ENCODE results near the gene TPM1.

TPM1 gene

DNA sequence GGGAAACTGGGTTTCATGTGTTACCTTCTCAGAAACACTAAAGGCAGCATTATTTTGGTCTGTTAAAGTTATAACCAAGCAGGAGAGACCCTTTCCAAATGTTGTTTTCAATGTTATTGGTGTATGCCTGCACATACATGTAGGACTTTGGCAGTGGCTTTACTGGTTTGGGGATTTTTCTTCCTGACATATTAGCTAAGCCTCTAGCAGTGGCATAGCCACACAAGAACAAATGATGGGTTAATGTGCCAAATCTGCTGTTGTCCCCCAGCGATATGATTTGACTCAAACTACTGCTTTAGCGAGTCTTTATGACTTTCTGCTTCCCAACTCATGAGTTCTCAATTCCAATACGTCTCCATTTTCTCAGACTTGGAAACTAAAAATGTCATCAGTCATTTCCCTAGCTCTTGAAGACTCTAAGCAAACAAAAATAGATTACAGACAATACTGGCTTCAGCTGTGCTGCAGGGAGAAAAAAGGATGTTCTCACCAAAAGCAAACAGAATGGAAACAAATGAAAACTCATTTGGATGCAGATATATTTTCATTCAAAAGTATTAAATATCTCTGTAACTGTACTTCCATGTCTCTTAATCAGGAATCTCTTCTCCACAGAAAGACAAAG is 29.6 kb downstream of the TPM1 start:
- no peak for DNase-seq (ENCODE audit: low read depth in 3 of 3, low spot score in 1 of 3)

DNA sequence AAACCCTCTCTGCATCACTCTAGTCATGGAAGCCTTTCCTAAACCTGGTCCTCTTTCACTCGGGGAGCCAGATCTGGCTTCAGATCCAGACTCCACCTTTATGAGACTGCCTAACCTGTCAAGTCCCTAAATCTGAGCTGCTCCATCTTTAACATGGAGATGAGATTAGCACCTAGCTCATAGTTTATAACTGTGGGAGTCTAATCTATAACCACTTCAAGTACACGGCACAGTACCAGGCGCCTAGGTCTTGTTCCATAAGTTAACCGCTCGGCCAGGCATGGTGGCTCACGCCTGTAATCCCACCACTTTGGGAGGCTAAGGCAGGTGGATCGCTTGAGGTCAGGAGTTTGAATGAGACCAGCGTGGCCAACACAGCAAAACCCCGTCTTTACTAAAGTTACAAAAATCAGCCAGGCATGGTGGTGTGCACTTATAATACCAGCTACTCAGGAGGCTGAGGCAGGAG is 30.3 kb downstream of the TPM1 start:
- DNase-seq (ENCODE audit: low read depth in 3 of 3, low spot score in 1 of 3), result no peak

DNA sequence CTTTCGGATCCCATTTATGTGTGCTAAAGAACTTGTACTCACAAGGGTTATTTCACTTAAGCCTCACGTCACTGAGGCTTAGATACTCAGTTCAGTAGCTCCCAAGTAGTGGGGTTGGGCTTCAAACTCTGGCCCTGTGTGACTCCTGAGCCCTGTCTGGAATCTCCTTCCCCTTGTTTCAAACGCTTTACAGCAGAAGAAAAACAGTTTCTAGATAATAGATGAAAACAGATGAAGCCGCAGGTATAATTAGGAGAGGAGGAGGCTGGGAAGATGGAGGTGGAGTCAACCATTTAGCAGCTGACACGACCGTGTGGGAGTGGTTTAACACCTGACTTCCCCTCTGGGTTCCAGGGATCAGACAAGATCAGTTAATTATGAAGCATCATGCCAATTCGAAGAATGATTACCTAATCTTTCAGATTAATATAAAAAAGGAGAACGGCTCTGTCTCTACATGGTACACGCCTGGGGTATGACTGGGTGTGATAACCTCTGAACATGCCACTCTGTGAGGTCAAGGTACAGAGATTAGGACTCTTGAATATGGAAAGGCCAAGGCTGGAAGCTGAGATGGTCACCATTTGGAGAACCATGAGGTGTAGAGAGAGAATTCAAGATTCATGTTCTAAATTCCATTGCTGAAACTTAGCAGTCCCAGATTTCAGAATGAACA is 31.1 kb downstream of the TPM1 start:
- DNase-seq (ENCODE audit: low read depth in 3 of 3, low spot score in 1 of 3), result no peak

DNA sequence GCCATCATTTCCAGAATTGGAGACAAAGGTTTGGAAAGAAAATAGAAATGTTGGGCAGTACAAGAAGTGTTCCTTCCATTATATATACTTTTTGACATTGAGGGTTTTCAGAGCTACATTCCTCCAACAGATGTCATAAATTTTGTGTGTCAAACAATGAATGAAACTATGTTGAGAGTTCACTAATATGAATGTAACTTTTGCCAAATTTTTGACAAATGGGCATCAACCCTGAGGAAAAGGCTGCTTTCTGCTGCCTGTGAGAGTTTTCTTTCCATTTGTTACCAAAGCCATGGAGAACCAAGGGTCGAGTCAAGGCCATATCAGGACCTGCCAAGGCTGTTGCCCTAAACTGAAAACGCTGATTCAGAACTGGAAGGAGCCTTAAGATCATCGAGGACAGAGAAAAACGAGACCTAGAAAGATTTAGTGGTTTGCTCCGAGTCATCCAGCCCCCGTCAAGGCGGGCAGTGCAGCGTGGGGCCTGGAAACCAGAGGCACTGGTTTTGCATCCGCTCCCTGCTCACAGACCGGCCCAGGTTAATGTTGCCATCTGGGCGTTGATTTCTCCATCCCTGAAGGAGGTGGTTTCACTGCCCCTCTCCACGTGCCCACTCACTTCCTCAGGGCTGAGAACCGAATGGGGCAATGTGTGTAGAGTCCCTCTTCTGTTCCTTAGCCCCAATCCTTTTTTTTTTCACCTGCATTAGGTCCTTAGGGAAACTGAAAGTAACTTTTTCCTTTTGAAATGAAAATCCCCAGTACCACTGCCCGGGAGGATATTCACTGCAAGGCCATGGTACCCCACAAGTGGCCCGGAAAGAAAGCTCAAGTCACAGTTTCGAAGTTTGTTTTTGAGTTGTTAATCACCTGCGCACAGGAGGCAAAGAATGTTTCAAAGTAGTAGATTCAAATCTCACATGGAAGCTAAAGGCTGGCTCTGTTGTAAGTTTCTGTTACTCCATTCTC is 32.8 kb downstream of the TPM1 start:
- no peak for DNase-seq (ENCODE audit: low read depth in 3 of 3, low spot score in 1 of 3)

DNA sequence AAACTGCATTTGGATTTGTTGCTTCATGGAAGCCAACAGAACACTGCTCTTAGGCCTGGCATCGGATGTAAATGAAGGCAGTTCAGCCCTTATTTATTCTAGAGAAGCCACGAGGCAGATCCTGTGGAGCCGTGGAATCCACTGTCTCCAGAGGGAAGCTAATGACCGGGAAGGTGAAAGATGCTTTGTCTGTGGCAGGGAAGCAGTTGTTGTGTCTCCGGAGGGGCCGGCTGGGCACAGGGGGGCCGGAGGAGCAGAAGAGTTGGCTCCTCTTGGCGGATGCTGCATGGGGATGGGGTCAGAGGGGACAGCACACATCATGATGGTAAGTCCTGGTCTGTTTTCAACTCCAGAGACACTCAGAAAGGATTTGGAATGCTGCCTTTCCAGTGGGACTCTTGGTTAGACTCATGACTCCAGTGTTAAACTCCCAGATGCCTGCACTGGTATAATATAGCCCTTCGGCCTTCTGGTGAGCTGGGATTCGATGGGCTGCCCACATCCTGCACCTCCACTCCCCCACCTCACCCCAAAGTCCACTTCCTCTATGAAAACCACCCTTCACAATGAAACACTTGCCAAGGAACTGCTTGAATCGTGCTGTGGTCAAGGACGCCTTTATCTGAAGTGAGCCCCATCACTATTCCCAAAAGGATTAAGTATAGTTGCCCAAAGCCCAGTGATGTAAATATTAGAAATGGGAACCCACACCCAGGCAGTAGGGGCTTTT is 33.6 kb downstream of the TPM1 start:
- DNase-seq (ENCODE audit: low read depth in 3 of 3, low spot score in 1 of 3), result no peak

DNA sequence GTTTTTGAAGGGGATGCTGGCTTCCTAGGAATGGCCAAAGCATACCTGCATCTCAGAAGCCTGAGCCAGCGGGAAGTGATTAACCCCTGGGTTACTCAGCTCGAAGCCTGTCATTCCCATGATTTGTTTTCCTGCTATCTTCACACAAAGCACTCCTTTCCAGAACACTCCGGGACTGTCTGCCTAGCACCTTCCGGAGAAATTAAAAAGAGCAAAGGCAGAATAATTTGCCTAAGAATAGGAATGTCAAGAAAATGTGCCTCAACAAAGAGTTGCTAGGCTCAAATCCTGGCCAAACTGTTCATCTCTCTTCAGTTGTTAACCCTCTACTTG is 34.1 kb downstream of the TPM1 start:
- no peak for DNase-seq (ENCODE audit: low read depth in 3 of 3, low spot score in 1 of 3)

DNA sequence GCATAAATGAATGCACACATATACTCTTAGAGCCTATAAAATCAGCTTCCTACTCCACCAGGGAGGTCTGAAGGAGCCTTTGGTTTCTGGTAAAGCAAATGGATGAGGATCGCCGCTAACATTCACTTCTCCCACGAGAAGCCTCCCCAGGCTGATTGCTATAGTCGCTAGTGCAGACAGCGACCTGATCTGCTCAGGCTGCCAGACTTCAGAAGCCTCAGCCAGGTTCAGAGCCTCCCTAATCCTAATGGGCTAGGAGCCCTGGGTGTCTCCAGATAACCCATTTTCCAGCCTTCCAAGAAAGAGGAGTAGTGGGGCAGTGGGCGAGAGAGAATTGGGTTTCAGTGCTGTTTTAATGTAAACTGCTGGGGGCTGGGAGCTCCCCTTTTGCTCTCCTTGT is 35.4 kb downstream of the TPM1 start:
- no peak for DNase-seq (ENCODE audit: low read depth in 3 of 3, low spot score in 1 of 3)

DNA sequence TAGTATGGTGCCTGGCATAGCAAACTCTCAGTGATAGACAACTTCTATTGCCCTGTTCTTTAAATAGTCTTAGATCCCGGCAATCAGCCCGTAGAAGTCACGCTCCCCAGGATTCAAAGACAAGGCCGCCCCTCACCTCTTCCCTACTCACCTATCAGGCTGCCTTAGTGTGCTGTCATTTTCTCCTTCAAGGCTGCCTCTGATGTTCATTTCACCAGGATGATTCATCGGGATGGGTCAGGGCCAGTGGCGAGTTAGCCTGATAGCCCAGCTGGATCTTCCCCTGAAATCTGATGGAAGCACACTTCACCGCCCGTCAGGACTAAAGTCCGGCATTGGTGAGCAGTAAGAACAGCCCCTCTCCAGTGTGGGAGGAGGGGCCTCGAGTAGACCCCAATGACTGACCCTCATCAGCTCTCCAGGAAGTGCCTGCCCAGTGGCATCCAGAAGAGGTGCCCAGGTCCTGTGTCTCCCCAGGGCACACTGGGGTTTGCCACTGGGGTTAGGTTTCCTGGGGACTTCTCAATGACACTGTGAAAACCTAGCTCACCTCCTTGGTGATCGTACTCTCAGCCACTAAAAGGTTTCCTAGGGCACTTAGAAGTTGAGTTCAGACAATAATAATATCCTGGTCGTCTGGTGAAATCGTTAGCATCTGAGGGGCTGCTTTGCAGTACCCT is 37.5 kb downstream of the TPM1 start:
- DNase-seq (ENCODE audit: low read depth in 3 of 3, low spot score in 1 of 3), result no peak

DNA sequence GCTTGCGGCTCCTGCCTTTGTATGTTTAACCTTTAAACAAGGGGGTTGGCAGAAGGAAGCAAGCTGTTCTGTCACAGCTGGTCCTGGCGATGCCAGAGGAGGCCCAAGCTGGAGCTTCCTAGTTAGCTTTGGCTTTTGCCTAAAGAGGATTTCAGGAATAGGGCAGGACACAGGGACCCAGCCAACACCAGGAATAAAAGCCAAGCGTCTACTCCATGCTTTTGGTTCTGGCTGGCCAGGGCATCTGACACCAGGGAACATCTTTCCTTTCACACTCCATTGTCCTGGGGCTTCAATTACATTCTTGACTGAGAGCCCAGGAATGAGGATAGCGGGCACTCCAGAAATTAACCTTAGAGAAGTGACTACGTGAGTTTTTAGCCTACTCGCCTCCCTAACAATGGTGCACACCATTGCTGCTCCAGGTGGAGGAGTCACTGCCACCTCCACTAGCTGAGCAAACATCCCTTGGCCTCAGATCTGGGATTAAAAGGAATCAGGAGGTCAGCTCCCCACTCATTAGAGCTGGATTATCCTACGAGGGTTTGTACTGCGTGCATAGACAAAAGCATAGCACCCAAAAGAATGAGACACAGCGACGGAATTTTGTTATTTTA is 38.2 kb downstream of the TPM1 start:
- no peak for DNase-seq (ENCODE audit: low read depth in 3 of 3, low spot score in 1 of 3)

DNA sequence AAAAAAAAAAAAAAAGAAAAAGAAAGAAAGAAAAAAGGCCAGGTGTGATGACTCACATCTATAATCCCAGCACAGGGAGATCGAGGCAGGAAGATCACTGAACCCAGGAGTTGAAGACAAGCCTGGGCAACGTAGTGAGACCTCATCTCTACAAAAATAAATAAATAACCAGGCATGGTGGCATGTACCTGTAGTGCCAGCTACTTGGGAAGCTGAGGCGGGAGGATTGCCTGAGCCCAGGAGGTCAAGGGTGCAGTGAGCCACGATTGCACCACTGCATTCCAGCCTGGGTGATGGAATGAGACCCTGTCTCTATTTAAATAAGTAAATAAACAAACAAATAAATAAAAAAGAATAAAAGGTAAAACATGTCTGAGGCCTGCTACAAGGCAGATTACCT is 39.8 kb downstream of the TPM1 start:
- no peak for DNase-seq (ENCODE audit: low read depth in 3 of 3, low spot score in 1 of 3)

DNA sequence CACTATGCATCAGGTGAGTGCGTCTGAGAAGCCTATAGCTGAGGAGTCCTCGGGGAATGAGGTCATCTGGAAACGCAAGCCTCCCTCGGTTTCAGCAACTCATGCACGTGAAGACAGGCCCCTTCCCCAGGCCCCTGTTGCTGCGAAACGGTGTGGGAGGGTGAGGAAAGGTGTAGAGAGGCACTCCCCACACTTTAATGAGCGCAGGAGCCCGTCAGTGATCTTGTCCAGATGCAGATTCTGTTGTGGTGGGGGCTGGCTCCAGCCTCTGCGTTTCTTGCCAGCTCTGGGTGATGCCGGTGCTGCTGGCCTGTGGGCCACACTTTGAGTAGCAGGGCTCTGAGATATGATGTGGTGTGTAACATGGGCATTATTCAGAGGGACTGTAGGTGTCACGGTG is 40.5 kb downstream of the TPM1 start:
- no peak for DNase-seq (ENCODE audit: low read depth in 3 of 3, low spot score in 1 of 3)

DNA sequence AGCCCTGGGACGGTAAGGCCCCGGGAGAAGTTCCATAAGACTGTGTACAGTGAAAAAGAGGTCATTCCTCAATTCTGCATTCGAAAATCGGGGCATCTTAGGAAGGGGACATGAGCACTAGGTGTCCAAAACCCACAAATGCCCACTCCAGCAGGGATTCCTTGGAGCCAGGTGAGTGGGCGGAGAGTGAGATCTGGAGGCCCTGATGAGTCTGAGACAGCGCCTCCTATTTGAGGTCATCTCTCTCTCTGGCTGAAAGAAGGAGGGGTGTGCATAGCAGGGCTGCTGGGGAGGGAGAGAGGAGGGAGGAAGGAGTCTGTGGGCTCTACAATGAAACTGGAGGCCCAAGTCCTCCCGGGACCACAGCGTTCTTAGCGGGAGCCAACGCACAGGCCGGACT is 41.0 kb downstream of the TPM1 start:
- DNase-seq (ENCODE audit: low read depth in 3 of 3, low spot score in 1 of 3), result no peak

DNA sequence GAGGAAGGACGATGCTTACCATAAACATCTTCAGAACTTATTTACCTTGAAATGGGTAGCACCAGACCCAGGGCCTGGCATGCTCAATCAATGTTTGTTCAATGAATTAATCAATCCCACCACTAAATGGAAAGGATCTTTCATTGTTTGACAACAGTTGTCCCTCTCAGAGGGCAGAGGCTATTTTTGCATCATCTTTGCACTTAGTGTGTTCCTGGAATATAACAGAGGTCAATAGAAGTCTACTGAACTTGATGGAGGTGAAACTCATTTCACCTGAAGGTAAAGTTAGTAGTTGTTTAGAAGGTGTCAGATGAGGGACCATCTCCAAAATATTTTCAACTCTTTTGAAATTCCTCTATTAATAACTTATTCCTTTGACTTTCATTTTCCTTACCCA is 42.3 kb downstream of the TPM1 start:
- DNase-seq (ENCODE audit: low read depth in 3 of 3, low spot score in 1 of 3), result no peak

DNA sequence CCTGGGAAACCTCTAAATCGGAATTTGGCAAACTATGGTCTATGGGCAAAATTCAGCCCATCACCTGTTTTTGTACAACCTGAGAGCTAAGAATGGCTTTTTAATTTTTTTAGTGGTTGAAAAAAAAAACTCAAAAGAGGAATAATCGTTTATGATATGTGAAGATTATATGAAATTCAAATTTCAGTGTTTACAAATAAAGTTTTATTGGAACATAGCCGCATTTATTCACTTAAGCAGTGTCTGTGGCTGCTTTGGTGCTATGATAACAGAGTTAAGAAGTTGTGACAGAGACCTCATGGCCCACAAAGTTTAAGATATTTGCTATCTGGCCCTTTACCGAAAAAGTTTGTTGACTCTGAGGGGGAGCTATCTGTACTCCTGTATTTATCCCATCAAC is 42.7 kb downstream of the TPM1 start:
- no peak for DNase-seq (ENCODE audit: low read depth in 3 of 3, low spot score in 1 of 3)

DNA sequence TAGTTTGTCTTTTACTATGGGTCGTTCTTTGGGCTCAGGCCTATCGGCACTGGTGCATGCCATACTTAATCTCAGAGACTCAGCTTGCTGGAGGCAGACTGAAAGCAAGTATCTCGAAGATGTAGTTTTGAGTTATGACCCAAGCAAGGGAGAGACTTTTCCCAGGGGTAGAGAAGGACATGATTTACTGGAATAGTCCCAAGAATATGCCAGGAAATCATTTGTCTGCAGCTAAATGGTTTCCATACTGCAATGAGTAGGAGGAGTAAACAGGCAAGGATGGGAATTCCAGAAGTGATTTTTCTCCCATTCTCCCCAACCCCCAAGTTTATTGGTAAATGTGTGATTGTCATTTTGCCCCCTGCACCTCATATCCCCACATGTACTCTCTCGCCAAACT is 43.7 kb downstream of the TPM1 start:
- no peak for DNase-seq (ENCODE audit: low read depth in 3 of 3, low spot score in 1 of 3)

DNA sequence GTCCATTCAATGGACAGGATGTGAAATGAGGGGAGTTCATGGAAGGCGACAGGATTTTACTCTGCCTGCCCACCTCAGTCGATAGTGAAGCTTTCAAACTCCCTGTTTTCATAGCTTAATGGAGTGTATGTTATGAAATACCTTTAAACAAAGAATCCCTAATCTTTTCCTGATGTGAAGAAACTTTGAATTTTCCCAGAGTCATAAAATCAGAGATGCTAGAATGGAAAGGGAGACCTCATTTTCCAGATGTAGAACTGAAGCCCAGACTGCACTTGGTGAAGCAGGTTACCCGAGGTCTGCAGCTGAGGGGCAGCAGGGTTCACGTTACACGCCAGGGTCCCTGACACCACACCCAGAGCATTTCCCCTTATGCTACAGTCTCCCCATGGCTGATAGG is 44.4 kb downstream of the TPM1 start:
- DNase-seq (ENCODE audit: low read depth in 3 of 3, low spot score in 1 of 3), result no peak

DNA sequence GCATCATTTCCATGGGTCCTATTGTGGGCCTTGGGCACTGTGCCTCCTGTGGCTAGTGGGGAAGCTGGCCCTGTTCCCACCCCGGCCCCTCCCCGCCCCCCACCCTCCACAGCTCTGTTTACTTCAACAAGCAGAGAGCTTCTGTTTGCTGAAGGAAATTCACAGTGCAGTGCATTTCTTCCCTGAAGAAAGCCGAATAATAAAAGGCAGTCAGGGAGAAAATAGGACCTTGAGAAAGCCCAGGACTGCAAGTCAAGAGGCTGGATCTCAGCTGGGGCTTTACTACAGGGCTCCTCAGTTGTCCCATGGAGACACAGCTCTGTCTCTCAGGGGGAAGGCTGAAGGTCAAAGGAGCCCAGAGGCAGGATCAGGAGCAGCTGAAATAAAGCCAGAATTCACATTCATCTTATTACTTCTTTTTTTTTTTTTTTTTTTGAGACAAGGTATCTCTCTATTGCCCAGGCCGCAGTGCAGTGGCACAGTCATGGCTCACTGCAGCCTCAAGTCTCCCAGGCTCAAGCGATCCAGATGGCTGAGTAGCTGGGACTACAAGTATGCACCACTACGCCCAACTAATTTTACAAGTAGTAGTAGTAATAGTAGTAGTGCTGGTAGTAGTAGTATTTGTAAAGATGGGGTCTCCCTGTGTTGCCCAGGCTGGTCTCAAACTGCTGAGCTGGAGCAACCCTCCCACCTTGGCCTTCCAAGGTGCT is 46.1 kb downstream of the TPM1 start:
- DNase-seq (ENCODE audit: low read depth in 3 of 3, low spot score in 1 of 3), result no peak

DNA sequence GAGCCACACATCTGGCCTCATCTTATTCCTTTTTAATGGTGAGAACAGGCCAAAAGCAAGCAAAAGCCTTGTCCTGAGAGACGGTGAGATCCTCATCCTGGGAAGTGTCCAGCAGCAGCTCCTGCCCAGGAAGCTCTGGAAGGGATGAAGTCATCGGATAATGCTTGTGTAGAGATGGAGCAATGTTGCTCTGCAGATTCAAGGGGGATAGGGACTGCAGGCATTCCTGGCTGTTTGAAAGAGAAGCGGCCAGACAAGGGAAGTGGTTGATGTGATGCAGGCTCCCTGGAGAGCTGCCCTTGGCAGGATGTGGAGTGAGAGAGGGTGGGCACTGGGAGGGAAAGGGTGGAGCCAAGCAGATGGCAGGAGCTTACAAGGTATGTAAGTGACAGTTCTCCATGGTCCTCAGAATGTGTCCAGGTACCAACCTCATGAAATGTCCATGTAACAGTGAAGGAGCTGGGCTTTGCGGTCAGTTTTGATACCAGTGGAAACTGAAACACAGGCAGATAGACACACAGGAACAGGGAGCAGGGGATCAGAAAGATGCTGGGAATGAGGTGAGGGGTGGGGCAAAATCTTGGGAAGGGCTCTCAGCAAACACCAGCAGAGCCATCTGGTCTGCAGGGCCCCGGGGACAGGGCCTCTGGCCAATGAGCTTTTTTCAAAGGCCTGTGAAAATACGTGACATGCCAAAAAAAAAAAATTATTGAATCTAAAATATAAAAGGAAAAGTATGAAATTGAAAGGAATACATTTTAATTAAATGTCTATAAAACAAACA is 46.9 kb downstream of the TPM1 start:
- no peak for DNase-seq (ENCODE audit: low read depth in 3 of 3, low spot score in 1 of 3)

DNA sequence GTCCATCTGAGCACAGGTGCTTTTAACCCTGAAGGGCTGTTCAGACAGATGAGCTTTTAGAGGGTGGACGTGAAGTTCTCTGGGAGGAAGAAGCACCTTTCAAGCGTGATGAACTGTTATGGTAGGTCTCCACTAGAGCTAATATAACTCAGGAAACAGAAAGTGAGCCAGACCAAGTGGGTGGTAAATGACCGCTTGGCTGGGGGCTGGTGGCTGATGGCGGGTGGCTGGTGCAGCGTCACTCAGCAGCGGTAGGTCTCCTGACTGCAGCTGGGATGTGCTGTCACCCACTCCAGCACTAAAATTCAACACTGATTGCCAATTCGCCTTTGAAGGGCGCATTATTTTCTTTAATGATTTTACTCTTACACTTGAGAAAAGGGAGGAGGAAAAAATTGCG is 47.9 kb downstream of the TPM1 start:
- DNase-seq (ENCODE audit: low read depth in 3 of 3, low spot score in 1 of 3), result no peak
